Right lobe of liver (tissue), 6 donors: ENCODE data around the gene TRANK1. TPM values are rescaled to one million over a fixed set of nuclear protein-coding genes. Genes with fewer than 3 reads are reported as not detected.

Experiments used
- ATAC-seq, 4 donors: fragments of 200-7000 bp; cut with Tn5 transposase; one replicate each; pipeline ENCODE4 v1.9.1; 2020; ENCODE audit warnings: mild to moderate bottlenecking in 4 of 4, moderate library complexity in 4 of 4
- DNase-seq, 3 donors: peaks; one replicate each; pipeline ENCODE4 v3.0.0-alpha.2; 2020
- H3K27ac ChIP-seq, 3 donors: fragments of 200-600 bp; one replicate each; pipeline ENCODE4 v1.8.0; 2022
- H3K27me3 ChIP-seq, 2 donors: fragments of 200-600 bp; one replicate each; pipeline ENCODE4 v1.8.0; 2022
- H3K36me3 ChIP-seq, 4 donors: fragments of 200-600 bp; sonication (generic) in 1 of 4; one replicate each; pipeline versions ENCODE4 v1.5.1 to v1.8.0; 2017 to 2022; ENCODE audit warnings: control low read depth in 1 of 4
- H3K4me1 ChIP-seq, 4 donors: fragments of 200-600 bp; sonication (generic) in 1 of 4; one replicate each; pipeline versions ENCODE4 v1.5.1 to v1.8.0; 2017 to 2022; ENCODE audit warnings: control low read depth in 1 of 4
- H3K4me3 ChIP-seq, 3 donors: fragments of 200-600 bp; one replicate each; pipeline ENCODE4 v1.8.0; 2022
- H3K9me3 ChIP-seq, 4 donors: fragments of 200-600 bp; sonication (generic) in 1 of 4; one replicate each; pipeline versions ENCODE4 v1.5.1 to v1.8.0; 2017 to 2022; ENCODE audit warnings: control low read depth in 1 of 4
- CTCF ChIP-seq, 4 donors: fragments of 200-600 bp in 3 of 4; fragments of 450-650 bp in 1 of 4; IDR thresholded peaks; one replicate each; pipeline versions ENCODE4 v1.5.1 to v1.8.0; 2016 to 2022; ENCODE audit warnings: antibody characterized with exemption in 4 of 4, mild to moderate bottlenecking in 2 of 4
- POLR2A ChIP-seq: fragments of 450-650 bp; IDR thresholded peaks from one replicate; pipeline ENCODE4 v1.6.1; 2017; ENCODE audit warnings: antibody characterized with exemption, mild to moderate bottlenecking
- WGBS: methylation state at CpG from one replicate; pipeline ENCODE4 v1.1.6; 2018; ENCODE audit warnings: low coverage, low lambda C conversion rate; ENCODE audit not compliant: insufficient coverage; ENCODE audit errors: missing lambda C conversion rate; 5-methylcytosine and 5-hydroxymethylcytosine counted together
- intact Hi-C, 2 donors: fragments of 100-400 bp; cut with DNase I; formaldehyde crosslinking; loops; one replicate each; pipeline versions ENCODE4 v1.11.2 to v1.14.1; 2022
- total RNA-seq, 6 experiments: library from RNA; depleted of rRNA in 2 of 6; stranded (reverse); fragments of >200 nt in 2 of 6; fragmentation: NEBNext Ultra II Directional in 3 of 6; extraction: Animal tissue kit (Norgen Biotek cat#: 25700) in 3 of 6; gene quantifications; one replicate each; pipeline versions ENCODE4 v1.1.0 to v1.2.4, GENCODE V29; 2016 to 2023
- donor health status: DM: no; HTN: yes; CAD: no.
- donor health status: DM: no; HTN: no; CAD: no.
- donor health status: DM: no; HTN: no; CAD: no.
- donor health status: DM: no; HTN: yes; CAD: no.
- donor health status: DM: no; HTN: yes; CAD: no.

The TRANK1 gene
- total RNA-seq, 6 experiments from 2014 or later, result 8.8 to 33.9 (median 19.6) TPM

- under 1% methylated on average over 19 of the region's 56 CpGs for WGBS
- TF ChIP-seq POLR2A (no peak), CTCF (IDR thresholded peaks at IDR 0.05) (no peak)
- peak; percentile 81 to 86 (median 82) for ATAC-seq
- Histone ChIP-seq H3K9me3 (no peaks in the 10 kb centered on the region), H3K36me3 (no peaks in the 10 kb centered on the region), H3K27ac (peak overlapping the region; percentile 80 to 94 (median 92)), H3K4me3 (peak overlapping the region; percentile 76 to 88 (median 87)), H3K4me1 (peaks cover 0 to 22% (median 4%) of the 10 kb centered on the region in 4 donors), H3K27me3 (no peaks in the 10 kb centered on the region)
- intact Hi-C loops, result no loop called here
- DNase-seq, result peak; percentile 78 to 81 (median 81)
Measured at GRCh38 chr3:36944012-36944640, 728 bp downstream of the TRANK1 start.

- Histone ChIP-seq H3K4me1 (peaks cover 0 to 22% (median 5%) of the 10 kb centered on the region in 4 donors), H3K4me3 (peak overlapping the region; percentile 76 to 88 (median 87)), H3K36me3 (no peaks in the 10 kb centered on the region), H3K27me3 (no peaks in the 10 kb centered on the region), H3K27ac (peak overlapping the region; percentile 80 to 94 (median 92)), H3K9me3 (no peaks in the 10 kb centered on the region)
- no peak for DNase-seq
- TF ChIP-seq CTCF (IDR thresholded peaks at IDR 0.05) (no peak), POLR2A (no peak)
- peak in 1 of 4 donors; percentile 11 for ATAC-seq
- intact Hi-C loops, result no loop called here
- 39% methylated on average over 10 of the region's 10 CpGs for WGBS
Measured at GRCh38 chr3:36943601-36944000, 1.3 kb downstream of the TRANK1 start.

- intact Hi-C loops, result no loop called here
- H3K4me1 ChIP-seq, result peaks cover 0 to 22% (median 6%) of the 10 kb centered on the region in 4 donors
- 100% methylated on average over 8 of the region's 21 CpGs for WGBS
- ATAC-seq, result no peak
- no peaks in the 10 kb centered on the region for H3K36me3 ChIP-seq
- no peak for TF ChIP-seq CTCF (IDR thresholded peaks at IDR 0.05)
- no peak for TF ChIP-seq POLR2A
- no peak overlapping the region for H3K4me3 ChIP-seq
- no peaks in the 10 kb centered on the region for H3K9me3 ChIP-seq
- H3K27ac ChIP-seq, result no peak overlapping the region
- DNase-seq, result peak in 1 of 3 donors; percentile 27
- no peaks in the 10 kb centered on the region for H3K27me3 ChIP-seq
Measured at GRCh38 chr3:36942638-36943248, 2.1 kb downstream of the TRANK1 start.

DNA sequence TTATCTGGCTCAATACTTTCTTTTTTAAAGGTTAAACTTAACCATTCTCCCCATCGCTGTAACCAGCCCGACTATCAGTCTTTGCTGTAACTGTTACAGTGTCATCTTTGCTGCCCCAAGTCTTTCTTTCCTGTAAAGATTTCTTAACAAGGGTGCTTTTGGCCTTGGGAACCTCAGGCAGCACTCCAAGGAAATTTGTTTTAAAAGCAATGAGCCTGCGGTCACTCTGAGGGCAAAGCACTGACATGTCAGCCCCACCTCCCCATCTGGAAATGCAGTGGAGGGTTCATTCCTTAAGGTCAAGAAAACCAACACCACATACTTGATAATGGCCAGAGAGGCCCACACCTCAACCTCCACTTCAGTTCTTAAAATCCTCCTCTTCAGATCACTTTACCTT, 3.2 kb downstream of the TRANK1 start:
- 26% methylated on average over 3 of the region's 3 CpGs for WGBS

More for the DNA sequence above, 3.2 kb downstream of the TRANK1 start:
- Histone ChIP-seq H3K9me3 (no peaks in the 10 kb centered on the region), H3K27me3 (no peaks in the 10 kb centered on the region), H3K36me3 (no peaks in the 10 kb centered on the region), H3K4me1 (peaks cover 0 to 22% (median 6%) of the 10 kb centered on the region in 4 donors), H3K4me3 (no peak overlapping the region), H3K27ac (peak overlapping the region in 1 of 3 donors; percentile 29)
- ATAC-seq, result no peak
- TF ChIP-seq CTCF (IDR thresholded peaks at IDR 0.05) (no peak), POLR2A (no peak)
- DNase-seq, result peak in 1 of 3 donors; percentile 26
- intact Hi-C loops, result no loop called here
